Peyer's patch (tissue), 4 donors: Measurements from ENCODE around the gene RBBP6.

ENCODE experiments used
- POLR2A ChIP-seq, 2 donors: fragments of 450-650 bp; IDR thresholded peaks; one replicate each; pipeline ENCODE4 v1.5.1; 2017; ENCODE audit warnings: antibody characterized with exemption in 2 of 2, mild to moderate bottlenecking in 2 of 2, moderate library complexity in 2 of 2
- TF ChIP-seq, protein P1 (sequence below), 6 experiments: fragments of 450-650 bp in 4 of 6; fragments of 200-600 bp in 2 of 6; sonication (generic) in 1 of 6; IDR thresholded peaks; one replicate each; pipeline ENCODE4 v1.5.1; 2017 to 2019; ENCODE audit warnings: antibody characterized with exemption in 6 of 6, mild to moderate bottlenecking in 3 of 6, moderate library complexity in 1 of 6

- TF ChIP-seq, protein P1, sequence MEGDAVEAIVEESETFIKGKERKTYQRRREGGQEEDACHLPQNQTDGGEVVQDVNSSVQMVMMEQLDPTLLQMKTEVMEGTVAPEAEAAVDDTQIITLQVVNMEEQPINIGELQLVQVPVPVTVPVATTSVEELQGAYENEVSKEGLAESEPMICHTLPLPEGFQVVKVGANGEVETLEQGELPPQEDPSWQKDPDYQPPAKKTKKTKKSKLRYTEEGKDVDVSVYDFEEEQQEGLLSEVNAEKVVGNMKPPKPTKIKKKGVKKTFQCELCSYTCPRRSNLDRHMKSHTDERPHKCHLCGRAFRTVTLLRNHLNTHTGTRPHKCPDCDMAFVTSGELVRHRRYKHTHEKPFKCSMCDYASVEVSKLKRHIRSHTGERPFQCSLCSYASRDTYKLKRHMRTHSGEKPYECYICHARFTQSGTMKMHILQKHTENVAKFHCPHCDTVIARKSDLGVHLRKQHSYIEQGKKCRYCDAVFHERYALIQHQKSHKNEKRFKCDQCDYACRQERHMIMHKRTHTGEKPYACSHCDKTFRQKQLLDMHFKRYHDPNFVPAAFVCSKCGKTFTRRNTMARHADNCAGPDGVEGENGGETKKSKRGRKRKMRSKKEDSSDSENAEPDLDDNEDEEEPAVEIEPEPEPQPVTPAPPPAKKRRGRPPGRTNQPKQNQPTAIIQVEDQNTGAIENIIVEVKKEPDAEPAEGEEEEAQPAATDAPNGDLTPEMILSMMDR (IDR thresholded peaks at IDR 0.05) = no peak
- no peak for TF ChIP-seq POLR2A (IDR thresholded peaks at IDR 0.05)
Observed at GRCh38 chr16:24610416-24610755, 71.0 kb downstream of the RBBP6 start.
